GM12864 (cell line): ENCODE measurements around the gene TSGA10.

ENCODE experiments used
- DNase-seq: peaks from one replicate; pipeline ENCODE4 v3.0.0-alpha.2; 2011; ENCODE audit warnings: low read depth
- H3K4me3 ChIP-seq: 2 replicates; pipeline ENCODE4 v1.5.1; 2011; ENCODE audit warnings: mild to moderate bottlenecking, low read depth, low read length, control low read depth
- CTCF ChIP-seq: IDR thresholded peaks from 2 replicates; pipeline ENCODE4 v1.5.1; 2011; ENCODE audit warnings: low read depth, mild to moderate bottlenecking, moderate library complexity, low read length, control low read depth, inconsistent platforms; ENCODE audit errors: missing control alignments

TSGA10 gene

GRCh38 chr2:99171377-99172140, 16.8 kb upstream of the TSGA10 start:
- H3K4me3 ChIP-seq, result no peak overlapping the region
- DNase-seq, result no peak
- TF ChIP-seq CTCF, result no peak

DNA sequence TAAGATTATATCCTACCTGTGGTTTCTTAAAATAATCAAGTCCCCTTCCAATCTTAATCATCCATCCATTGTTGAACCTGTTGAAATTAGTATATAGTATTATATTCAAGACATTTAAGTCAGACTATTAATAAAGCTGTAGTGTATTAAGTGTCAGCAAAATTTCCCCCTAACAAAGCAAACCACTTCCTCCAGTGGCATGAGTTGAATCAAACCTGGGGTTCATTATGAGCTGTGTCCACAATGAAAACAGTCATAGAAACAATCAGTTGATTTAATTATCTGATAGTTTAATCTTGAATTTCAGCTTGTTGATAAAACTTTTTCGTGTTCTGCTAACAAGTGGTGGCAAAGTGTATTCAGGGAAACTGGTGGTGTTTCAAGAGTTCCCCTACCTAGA, 14.8 kb upstream of the TSGA10 start:
- no peak overlapping the region for H3K4me3 ChIP-seq
- no peak for DNase-seq
- TF ChIP-seq CTCF, result no peak

DNA sequence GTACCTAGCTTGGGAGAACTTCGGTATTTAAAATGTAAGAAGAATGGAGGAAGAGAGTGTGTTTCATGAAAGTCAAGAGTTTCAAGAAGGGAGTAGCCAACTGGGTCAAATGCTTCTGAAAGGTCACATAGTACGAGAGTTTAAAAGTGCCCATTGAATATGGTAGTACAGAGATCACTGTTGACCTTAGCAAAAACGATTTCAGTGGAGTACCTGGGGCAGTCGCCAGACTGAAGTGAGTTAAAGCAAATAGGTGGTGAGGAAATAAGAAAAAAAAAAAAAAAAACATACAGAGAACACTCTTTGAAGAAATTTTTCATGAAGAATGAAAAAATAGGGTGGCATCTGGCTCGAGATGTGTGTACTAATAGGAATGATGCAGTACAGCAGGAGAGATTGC, 11.5 kb upstream of the TSGA10 start:
- no peak for TF ChIP-seq CTCF
- no peak overlapping the region for H3K4me3 ChIP-seq
- DNase-seq, result no peak

DNA sequence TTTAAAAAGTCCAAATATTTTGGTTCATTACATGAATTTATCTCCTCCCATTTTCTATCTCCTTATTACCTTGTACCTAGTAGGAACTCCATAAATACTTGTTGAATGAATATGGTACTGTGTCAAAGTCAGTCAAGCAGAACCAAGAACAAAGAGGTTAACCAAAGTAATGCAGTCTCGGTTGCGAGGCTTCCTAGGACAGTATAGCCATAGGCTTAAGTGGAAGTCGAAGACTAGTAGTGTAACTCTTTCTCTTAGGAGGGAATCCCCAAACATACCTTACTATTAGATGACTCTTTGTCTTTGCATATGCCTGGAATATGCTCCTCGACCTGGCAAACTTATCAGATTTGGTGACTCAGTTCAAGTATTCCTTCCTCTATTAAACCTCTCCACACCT, 4.9 kb upstream of the TSGA10 start:
- no peak for TF ChIP-seq CTCF
- DNase-seq, result no peak
- no peak overlapping the region for H3K4me3 ChIP-seq

DNA sequence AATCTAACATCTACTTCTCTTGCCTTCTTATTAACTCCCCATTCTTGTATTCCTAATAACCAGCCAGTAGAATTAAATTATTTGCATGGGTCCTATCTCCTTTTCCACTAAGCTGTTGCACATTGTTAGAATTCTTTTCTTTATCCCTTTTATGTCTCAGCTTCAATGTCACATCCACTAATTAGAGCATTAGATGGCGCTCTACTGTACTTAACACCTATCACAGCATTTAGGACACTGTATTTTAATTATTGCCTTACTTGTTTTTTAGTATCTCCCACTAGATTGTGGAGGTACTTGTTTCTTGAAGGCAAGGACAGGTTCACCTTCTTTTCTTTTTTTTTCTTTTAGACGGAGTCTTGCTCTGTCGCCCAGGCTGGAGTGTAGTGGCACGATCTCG, 3.9 kb upstream of the TSGA10 start:
- DNase-seq, result no peak
- TF ChIP-seq CTCF, result no peak

GRCh38 chr2:99156891-99157290, 2.1 kb upstream of the TSGA10 start:
- no peak for DNase-seq
- H3K4me3 ChIP-seq, result no peak overlapping the region
- no peak for TF ChIP-seq CTCF

More for the DNA sequence above, 3.9 kb upstream of the TSGA10 start:
- H3K4me3 ChIP-seq, result no peak overlapping the region
